Measurements from ENCODE around the gene INSL3.
"Not testable (repeated sequence)": the region's sequence is repeated elsewhere in the genome, so short reads cannot be mapped to it uniquely, and the experiment has no call there.

The INSL3 gene

DNA sequence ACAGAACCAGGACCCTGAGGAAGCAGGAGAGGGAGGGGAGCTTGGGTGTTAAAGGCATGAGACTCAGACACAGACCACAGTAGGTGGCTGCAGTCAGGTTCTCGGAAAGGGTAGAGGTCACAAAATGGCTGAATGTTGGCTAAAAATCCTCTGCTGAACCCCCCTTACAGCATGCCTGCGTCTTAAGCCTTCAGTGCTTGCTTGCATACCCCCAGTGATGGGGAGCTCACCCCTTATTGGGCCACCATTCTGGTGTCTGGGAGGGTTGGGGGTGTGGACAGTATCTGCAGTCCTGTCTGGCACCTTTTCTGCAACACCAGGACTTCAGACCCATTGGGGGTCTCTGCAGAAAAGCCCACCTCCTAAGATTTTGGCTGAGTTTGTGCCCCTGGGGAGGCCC lies 40.5 kb downstream of the INSL3 start:
- no peak for DNase-seq (ENCODE audit: low read depth, low spot score)
- Histone ChIP-seq H3K9me3 (ENCODE audit: control insufficient read depth, insufficient read depth, low read length) (no peaks in the 10 kb centered on the region), H3K4me3 (ENCODE audit: low read length) (no peak overlapping the region), H3K27ac (ENCODE audit: low read length) (no peak overlapping the region), H3K36me3 (ENCODE audit: control insufficient read depth, insufficient read depth, low read length) (0 out of 2 replicates have a peak, but pooled peaks cover 4% of the 10 kb centered on the region), H3K27me3 (ENCODE audit: control insufficient read depth, insufficient read depth, low read length) (no peaks in the 10 kb centered on the region), H3K4me1 (ENCODE audit: control insufficient read depth, insufficient read depth, low read length) (no peaks in the 10 kb centered on the region; the same call in 1 of the 2 replicates)
- whole genome bisulfite sequencing (ENCODE audit: insufficient coverage, insufficient read length), result no CpG with 5 or more reads among the region's 2 CpGs

DNA sequence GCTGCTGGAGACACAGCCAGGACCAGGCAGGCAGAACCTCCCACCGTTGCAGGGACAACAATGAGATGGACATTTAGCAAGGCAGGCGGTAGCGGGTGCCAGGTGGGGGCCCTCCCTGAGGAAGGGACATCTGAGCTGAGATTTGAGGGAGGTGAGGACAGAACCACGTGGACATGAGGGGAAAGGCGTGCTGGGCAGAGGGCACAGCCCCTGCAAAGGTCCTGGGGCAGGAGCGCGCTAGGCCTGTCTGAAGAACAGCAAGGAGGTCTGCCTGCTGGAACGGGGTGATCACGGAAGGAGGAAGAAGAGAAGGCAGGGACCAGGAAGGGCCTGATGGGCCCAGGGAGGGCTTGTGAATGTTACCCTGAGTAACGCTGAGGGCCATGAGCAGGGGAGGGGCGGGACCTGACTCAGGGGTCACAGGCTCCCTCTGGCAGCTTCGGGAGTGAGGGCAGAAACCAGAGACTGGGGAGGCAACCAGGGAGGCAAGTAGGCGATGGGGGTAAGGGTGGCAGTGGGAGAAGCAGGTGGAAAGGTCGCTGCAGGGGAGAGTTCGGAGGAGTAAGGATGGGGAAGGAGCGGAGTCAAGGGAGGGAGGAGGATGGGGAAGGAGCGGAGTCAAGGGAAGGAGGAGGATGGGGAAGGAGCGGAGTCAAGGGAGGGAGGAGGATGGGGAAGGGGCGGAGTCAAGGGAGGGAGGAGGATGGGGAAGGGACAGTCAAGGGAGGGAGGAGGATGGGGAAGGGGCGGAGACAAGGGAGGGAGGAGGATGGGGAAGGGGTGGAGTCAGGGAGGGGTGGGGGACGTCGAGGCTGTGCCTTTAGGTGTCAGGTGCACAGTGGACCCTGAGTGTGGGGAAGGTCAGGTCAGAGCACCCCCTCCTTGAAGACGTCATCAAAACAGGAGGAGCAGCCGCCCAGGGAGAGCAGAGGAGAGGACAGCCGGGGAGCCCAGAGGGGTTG lies 42.1 kb downstream of the INSL3 start:
- no peaks in the 10 kb centered on the region for H3K9me3 ChIP-seq (ENCODE audit: control insufficient read depth, insufficient read depth, low read length)
- 0 out of 2 replicates have a peak, but pooled peaks cover 4% of the 10 kb centered on the region for H3K36me3 ChIP-seq (ENCODE audit: control insufficient read depth, insufficient read depth, low read length)
- no peak overlapping the region for H3K27ac ChIP-seq (ENCODE audit: low read length)
- peak overlapping the region; percentile 27; the same call in 1 of the 2 replicates for H3K4me3 ChIP-seq (ENCODE audit: low read length)
- H3K27me3 ChIP-seq (ENCODE audit: control insufficient read depth, insufficient read depth, low read length), result no peaks in the 10 kb centered on the region
- no CpG with 5 or more reads among the region's 25 CpGs for WGBS (ENCODE audit: insufficient coverage, insufficient read length)
- H3K4me1 ChIP-seq (ENCODE audit: control insufficient read depth, insufficient read depth, low read length), result peaks cover 2% of the 10 kb centered on the region; the same call in 1 of the 2 replicates
- DNase-seq (ENCODE audit: low read depth, low spot score), result peak; percentile 94

DNA sequence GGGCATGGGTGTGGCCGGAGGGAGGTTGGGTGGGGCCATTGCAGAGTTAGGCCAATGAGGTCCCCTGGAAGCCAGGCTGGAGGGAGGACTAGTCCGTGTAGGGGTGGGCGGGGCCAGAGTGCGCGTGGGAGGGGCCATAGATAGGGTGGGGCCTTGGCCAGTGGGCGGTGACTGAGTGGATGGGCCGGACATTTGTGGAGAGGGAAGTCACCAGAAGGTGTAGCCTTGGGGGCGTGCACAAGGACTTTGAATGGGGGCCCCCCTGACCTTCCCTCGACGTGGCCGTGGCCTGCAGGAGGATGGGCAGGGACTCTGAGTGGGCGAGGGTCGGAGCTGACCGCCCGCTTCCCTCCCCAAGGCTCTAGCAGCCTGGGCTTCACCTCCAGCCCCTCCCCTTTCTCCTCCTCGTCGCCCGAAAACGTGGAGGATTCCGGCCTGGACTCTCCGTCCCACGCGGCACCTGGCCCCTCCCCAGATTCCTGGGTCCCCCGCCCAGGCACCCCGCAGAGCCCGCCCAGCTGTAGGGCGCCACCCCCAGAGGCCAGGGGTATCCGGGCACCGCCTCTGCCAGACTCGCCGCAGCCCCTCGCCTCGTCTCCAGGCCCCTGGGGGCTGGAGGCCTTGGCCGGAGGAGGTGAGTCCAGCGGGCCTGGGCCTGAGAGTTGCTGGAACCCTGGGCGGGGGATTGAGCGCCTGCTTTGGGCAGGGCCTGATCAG lies 42.9 kb downstream of the INSL3 start:
- no CpG with 5 or more reads among the region's 37 CpGs for WGBS (ENCODE audit: insufficient coverage, insufficient read length)
- no peaks in the 10 kb centered on the region for H3K9me3 ChIP-seq (ENCODE audit: control insufficient read depth, insufficient read depth, low read length)
- no peaks in the 10 kb centered on the region for H3K27me3 ChIP-seq (ENCODE audit: control insufficient read depth, insufficient read depth, low read length)
- H3K4me1 ChIP-seq (ENCODE audit: control insufficient read depth, insufficient read depth, low read length), result 0 out of 2 replicates have a peak, but pooled peaks cover 2% of the 10 kb centered on the region
- H3K4me3 ChIP-seq (ENCODE audit: low read length), result peak overlapping the region; percentile 27; the same call in 1 of the 2 replicates
- H3K36me3 ChIP-seq (ENCODE audit: control insufficient read depth, insufficient read depth, low read length), result 0 out of 2 replicates have a peak, but pooled peaks cover 4% of the 10 kb centered on the region
- no peak overlapping the region for H3K27ac ChIP-seq (ENCODE audit: low read length)
- no peak for DNase-seq (ENCODE audit: low read depth, low spot score)

DNA sequence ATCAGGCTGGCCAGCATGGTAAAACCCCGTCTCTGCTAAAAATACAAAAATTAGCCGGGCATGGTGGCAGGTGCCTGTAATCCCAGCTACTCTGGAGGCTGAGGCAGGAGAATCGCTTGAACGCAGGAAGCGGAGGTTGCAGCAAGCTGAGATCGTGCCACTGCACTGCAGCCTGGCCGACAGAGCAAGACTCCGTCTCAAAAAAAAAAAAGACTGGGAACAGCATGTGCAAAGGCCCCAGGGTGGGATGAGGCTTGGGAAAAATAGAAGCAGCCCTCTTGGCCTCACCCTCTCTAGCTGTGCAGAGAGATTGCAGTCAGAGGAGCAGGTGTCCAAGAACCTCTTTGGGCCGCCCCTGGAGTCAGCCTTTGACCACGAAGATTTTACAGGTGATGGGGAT lies 43.5 kb downstream of the INSL3 start:
- not testable (repeated sequence) for H3K27ac ChIP-seq (ENCODE audit: low read length); H3K4me3 ChIP-seq (ENCODE audit: low read length); DNase-seq (ENCODE audit: low read depth, low spot score); H3K27me3 ChIP-seq (ENCODE audit: control insufficient read depth, insufficient read depth, low read length); H3K9me3 ChIP-seq (ENCODE audit: control insufficient read depth, insufficient read depth, low read length); H3K36me3 ChIP-seq (ENCODE audit: control insufficient read depth, insufficient read depth, low read length); H3K4me1 ChIP-seq (ENCODE audit: control insufficient read depth, insufficient read depth, low read length)
- WGBS (ENCODE audit: insufficient coverage, insufficient read length), result no CpG with 5 or more reads among the region's 10 CpGs

DNA sequence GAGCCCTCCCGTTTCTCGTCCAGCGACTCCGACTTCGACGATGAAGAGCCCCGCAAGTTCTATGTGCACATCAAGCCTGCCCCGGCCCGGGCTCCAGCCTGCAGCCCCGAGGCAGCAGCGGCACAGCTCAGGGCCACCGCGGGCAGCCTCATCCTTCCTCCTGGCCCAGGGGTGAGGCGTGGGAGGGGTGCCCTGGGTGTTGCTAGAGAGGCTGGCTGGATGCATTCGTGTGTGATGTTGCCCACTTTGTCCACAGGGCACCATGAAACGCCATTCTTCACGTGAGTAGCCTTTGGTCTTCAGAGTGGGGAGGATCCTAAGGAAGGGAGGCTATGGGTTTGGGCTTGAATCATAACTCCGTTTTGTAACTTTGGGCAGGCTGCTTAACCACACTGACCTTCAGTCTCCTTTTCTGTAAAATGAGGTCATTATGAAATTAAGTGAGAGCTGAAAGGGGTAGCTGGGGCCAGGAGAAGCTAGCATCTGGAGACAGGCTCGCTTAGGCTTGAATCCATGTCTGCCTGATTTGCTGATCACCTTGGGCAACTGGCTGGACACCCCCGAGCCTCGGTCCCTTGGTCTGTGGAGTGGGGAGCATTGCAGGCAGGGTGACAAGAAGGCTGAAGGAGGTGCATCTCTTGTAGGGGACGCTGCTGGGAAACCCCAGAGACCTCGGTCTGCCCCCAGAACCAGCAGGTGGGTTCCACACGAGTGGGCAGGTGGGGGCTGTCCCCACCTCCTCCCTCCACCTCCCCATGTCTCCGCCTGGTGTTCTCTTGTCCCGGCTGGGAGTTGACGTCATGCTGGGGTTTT lies 45.1 kb downstream of the INSL3 start:
- no peak for DNase-seq (ENCODE audit: low read depth, low spot score)
- Histone ChIP-seq H3K4me1 (ENCODE audit: control insufficient read depth, insufficient read depth, low read length) (0 out of 2 replicates have a peak, but pooled peaks cover 2% of the 10 kb centered on the region), H3K27me3 (ENCODE audit: control insufficient read depth, insufficient read depth, low read length) (no peaks in the 10 kb centered on the region), H3K36me3 (ENCODE audit: control insufficient read depth, insufficient read depth, low read length) (no peaks in the 10 kb centered on the region), H3K4me3 (ENCODE audit: low read length) (no peak overlapping the region), H3K27ac (ENCODE audit: low read length) (no peak overlapping the region), H3K9me3 (ENCODE audit: control insufficient read depth, insufficient read depth, low read length) (no peaks in the 10 kb centered on the region)
- no CpG with 5 or more reads among the region's 27 CpGs for WGBS (ENCODE audit: insufficient coverage, insufficient read length)

DNA sequence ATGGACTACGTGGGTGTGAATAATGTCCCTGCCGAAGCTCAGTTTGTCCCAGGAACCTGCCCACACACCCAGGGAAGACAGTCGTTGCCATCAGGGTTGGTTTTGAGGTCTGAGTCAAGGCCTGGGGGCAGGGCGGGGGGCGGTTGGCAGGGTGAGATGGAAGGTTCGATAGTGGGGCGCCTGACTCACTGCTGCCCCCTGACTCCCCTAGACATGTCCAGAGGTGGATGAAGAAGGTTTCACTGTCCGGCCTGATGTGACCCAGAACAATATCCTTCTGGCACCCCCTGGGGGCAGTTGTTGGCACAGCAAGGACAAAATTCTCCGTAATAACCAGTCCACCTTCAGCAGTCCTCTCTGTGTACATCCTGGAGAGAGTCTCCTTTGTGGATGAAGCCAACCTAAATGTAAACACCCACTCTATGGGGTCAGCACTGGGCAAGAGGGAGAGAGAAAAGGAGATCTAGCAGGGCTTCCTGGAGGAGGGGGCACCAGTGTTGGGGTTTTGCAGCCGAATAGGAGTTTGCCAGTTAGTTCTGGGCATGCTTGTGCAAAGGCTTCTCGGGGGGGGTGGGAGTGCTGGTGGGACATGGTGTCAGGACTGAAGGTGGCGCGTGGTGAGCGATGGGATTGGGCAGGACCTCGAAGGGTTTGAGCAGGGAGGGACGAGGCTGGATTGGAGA lies 45.9 kb downstream of the INSL3 start:
- Histone ChIP-seq H3K4me3 (ENCODE audit: low read length) (no peak overlapping the region), H3K27me3 (ENCODE audit: control insufficient read depth, insufficient read depth, low read length) (no peaks in the 10 kb centered on the region), H3K27ac (ENCODE audit: low read length) (no peak overlapping the region), H3K4me1 (ENCODE audit: control insufficient read depth, insufficient read depth, low read length) (0 out of 2 replicates have a peak, but pooled peaks cover 2% of the 10 kb centered on the region), H3K9me3 (ENCODE audit: control insufficient read depth, insufficient read depth, low read length) (no peaks in the 10 kb centered on the region), H3K36me3 (ENCODE audit: control insufficient read depth, insufficient read depth, low read length) (no peaks in the 10 kb centered on the region)
- no peak for DNase-seq (ENCODE audit: low read depth, low spot score)
- WGBS (ENCODE audit: insufficient coverage, insufficient read length), result no CpG with 5 or more reads among the region's 16 CpGs

DNA sequence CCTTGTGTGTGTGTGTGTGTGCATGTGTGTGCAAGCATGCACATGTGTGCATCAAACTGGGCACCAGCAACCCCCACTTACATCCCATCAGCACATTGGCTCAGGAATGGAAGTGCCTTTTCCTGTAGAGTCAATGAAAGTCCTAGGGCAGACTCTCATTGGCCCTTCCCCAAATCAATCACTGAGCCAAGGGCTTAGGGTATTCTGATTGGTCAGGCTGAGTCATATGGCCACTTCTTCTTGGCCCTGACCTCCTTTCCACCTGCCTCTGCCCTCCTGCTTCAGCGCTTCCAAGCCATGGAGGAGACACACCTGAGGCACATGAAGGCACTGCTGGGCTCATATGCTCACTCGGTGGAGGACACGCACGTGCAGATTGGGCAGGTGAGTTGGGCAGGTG lies 49.1 kb downstream of the INSL3 start:
- no peaks in the 10 kb centered on the region for H3K27me3 ChIP-seq (ENCODE audit: control insufficient read depth, insufficient read depth, low read length)
- no peaks in the 10 kb centered on the region for H3K36me3 ChIP-seq (ENCODE audit: control insufficient read depth, insufficient read depth, low read length)
- H3K27ac ChIP-seq (ENCODE audit: low read length), result no peak overlapping the region
- H3K4me1 ChIP-seq (ENCODE audit: control insufficient read depth, insufficient read depth, low read length), result 0 out of 2 replicates have a peak, but pooled peaks cover 2% of the 10 kb centered on the region
- no peak overlapping the region for H3K4me3 ChIP-seq (ENCODE audit: low read length)
- WGBS (ENCODE audit: insufficient coverage, insufficient read length), result no CpG with 5 or more reads among the region's 4 CpGs
- no peaks in the 10 kb centered on the region for H3K9me3 ChIP-seq (ENCODE audit: control insufficient read depth, insufficient read depth, low read length)
- DNase-seq (ENCODE audit: low read depth, low spot score), result no peak

DNA sequence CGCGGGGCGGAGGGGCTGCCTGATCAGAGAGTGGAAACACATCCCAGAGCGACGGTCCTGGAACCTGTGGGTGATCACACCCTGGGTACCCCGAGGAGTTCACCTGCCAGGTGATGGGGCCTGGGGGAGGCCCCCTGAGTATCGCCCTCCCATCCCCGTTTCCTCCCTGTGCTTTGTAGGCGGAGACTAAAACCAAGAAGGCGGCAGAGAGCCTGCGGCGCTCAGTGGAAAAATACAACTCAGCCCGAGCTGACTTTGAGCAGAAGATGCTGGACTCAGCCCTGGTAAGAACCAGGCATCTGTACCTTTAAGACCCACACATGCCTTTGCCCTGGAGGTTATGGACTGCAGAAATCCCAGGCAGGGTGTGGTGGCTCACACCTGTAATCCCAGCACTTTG lies 50.7 kb downstream of the INSL3 start:
- Histone ChIP-seq H3K9me3 (ENCODE audit: control insufficient read depth, insufficient read depth, low read length) (no peaks in the 10 kb centered on the region), H3K4me1 (ENCODE audit: control insufficient read depth, insufficient read depth, low read length) (0 out of 2 replicates have a peak, but pooled peaks cover 2% of the 10 kb centered on the region), H3K27me3 (ENCODE audit: control insufficient read depth, insufficient read depth, low read length) (no peaks in the 10 kb centered on the region), H3K27ac (ENCODE audit: low read length) (no peak overlapping the region), H3K4me3 (ENCODE audit: low read length) (no peak overlapping the region), H3K36me3 (ENCODE audit: control insufficient read depth, insufficient read depth, low read length) (no peaks in the 10 kb centered on the region)
- WGBS (ENCODE audit: insufficient coverage, insufficient read length), result no CpG with 5 or more reads among the region's 13 CpGs
- no peak for DNase-seq (ENCODE audit: low read depth, low spot score)

DNA sequence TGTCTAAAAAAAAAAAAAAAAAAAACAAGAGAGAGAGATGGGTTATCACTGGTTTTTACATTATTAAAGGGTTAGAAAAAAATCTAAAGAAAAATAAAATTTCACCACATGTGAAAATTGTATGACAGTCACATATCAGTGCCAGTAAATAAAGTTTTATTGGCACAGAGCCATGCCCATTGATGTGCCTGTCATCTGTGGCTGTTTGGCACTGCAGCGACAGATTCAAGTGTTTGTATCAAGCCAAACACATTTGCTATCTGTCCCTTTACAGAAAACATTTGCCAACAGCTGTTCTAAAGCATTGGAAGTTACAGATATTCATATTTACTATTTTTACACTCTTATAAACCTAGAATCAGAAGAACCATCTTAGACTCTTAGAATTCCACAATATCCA lies 53.8 kb downstream of the INSL3 start:
- DNase-seq (ENCODE audit: low read depth, low spot score), result no peak
- no CpG with 5 or more reads among the region's 1 CpG for WGBS (ENCODE audit: insufficient coverage, insufficient read length)
- Histone ChIP-seq H3K36me3 (ENCODE audit: control insufficient read depth, insufficient read depth, low read length) (no peaks in the 10 kb centered on the region), H3K27ac (ENCODE audit: low read length) (no peak overlapping the region), H3K4me3 (ENCODE audit: low read length) (no peak overlapping the region), H3K4me1 (ENCODE audit: control insufficient read depth, insufficient read depth, low read length) (no peaks in the 10 kb centered on the region), H3K9me3 (ENCODE audit: control insufficient read depth, insufficient read depth, low read length) (no peaks in the 10 kb centered on the region), H3K27me3 (ENCODE audit: control insufficient read depth, insufficient read depth, low read length) (no peaks in the 10 kb centered on the region)

Measured in iPS DF 6.9 (cell line).